Prostate gland (tissue), 2 donors: ENCODE measurements around the gene EVI5.
"Not testable (repeated sequence)": the region's sequence is repeated elsewhere in the genome, so short reads cannot be mapped to it uniquely, and the experiment has no call there.

Experiments used
- CTCF ChIP-seq, 4 experiments: fragments of 200-600 bp in 2 of 4; fragments of 450-650 bp in 2 of 4; sonication (generic) in 2 of 4; IDR thresholded peaks; 1 replicate in 3 of 4; 2 replicates in 1 of 4; pipeline ENCODE4 v1.5.1; 2016 to 2019; ENCODE audit warnings: antibody characterized with exemption in 4 of 4, mild to moderate bottlenecking in 2 of 4, moderate library complexity in 2 of 4
- POLR2A ChIP-seq: fragments of 450-650 bp; IDR thresholded peaks from one replicate; pipeline ENCODE4 v1.6.1; 2016; ENCODE audit warnings: antibody characterized with exemption, mild to moderate bottlenecking
- POLR2AphosphoS5 ChIP-seq: sonication (generic); formaldehyde crosslinking; IDR thresholded peaks from one replicate; pipeline ENCODE4 v1.6.1; 2017; ENCODE audit warnings: antibody characterized with exemption

DNA sequence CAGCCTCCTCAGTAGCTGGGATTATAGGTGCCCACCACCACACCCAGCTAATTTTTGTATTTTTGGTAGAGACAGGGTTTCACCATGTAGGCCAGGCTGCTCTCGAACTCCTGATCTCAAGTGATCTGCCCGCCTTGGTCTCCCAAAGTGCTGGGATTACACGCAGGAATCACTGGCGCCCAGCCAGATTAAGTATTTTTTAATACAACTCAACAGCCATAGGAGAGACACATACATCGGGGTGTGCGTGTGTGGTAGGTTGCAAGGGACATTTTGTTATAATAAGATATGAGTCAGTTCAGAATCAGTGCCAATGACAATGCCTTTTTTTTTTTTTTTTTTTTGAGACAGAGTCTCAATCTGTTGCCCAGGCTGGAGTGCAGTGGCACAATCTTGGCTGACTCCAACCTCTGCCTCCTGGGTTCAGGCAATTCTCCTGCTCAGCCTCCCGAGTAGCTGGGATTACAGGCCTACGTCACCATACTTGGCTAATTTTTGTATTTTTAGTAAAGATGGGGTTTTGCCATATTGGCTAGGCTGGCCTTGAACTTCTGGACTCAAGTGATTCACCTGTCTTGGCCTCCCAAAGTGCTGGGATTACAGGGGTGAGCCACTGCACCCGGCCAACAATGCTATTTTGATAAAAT lies 259.8 kb downstream of the EVI5 start:
- TF ChIP-seq CTCF (IDR thresholded peaks at IDR 0.05); POLR2A; POLR2AphosphoS5: not testable (repeated sequence)
